ENCODE data around the gene EYA2.

Gene EYA2

GRCh38 chr20:46978951-46979491, 84.4 kb downstream of the EYA2 start:
- no peak for DNase-seq (ENCODE audit: low read depth in 3 of 3)

- DNase-seq (ENCODE audit: low read depth in 3 of 3): no peak
Observed at GRCh38 chr20:46979603-46980241, 85.1 kb downstream of the EYA2 start.

GRCh38 chr20:46981184-46981583, 86.5 kb downstream of the EYA2 start:
- DNase-seq (ENCODE audit: low read depth in 3 of 3): no peak

- no peak for DNase-seq (ENCODE audit: low read depth in 3 of 3)
Observed at GRCh38 chr20:46983466-46983865, 88.8 kb downstream of the EYA2 start.

- DNase-seq (ENCODE audit: low read depth in 3 of 3): no peak
Observed at GRCh38 chr20:46984405-46984804, 89.8 kb downstream of the EYA2 start.

GRCh38 chr20:46985250-46985649, 90.6 kb downstream of the EYA2 start:
- DNase-seq (ENCODE audit: low read depth in 3 of 3): no peak

- DNase-seq (ENCODE audit: low read depth in 3 of 3): no peak
Observed at GRCh38 chr20:46985671-46986070, 91.0 kb downstream of the EYA2 start.

- no peak for DNase-seq (ENCODE audit: low read depth in 3 of 3)
Observed at GRCh38 chr20:46987001-46987400, 92.4 kb downstream of the EYA2 start.

- DNase-seq (ENCODE audit: low read depth in 3 of 3): no peak
Observed at GRCh38 chr20:46990017-46990595, 95.5 kb downstream of the EYA2 start.

- no peak for DNase-seq (ENCODE audit: low read depth in 3 of 3)
Observed at GRCh38 chr20:46990596-46991104, 96.0 kb downstream of the EYA2 start.

GRCh38 chr20:46991168-46991567, 96.5 kb downstream of the EYA2 start:
- DNase-seq (ENCODE audit: low read depth in 3 of 3): no peak

GRCh38 chr20:46991880-46992639, 97.4 kb downstream of the EYA2 start:
- no peak for DNase-seq (ENCODE audit: low read depth in 3 of 3)

- no peak for DNase-seq (ENCODE audit: low read depth in 3 of 3)
Observed at GRCh38 chr20:46992640-46993035, 98.0 kb downstream of the EYA2 start.

- DNase-seq (ENCODE audit: low read depth in 3 of 3): no peak
Observed at GRCh38 chr20:46993465-46994095, 98.9 kb downstream of the EYA2 start.

- DNase-seq (ENCODE audit: low read depth in 3 of 3): peak in 2 of 3 experiments; percentile 1 to 18
Observed at GRCh38 chr20:46994341-46994740, 99.7 kb downstream of the EYA2 start.

GRCh38 chr20:46995561-46996142, 101.0 kb downstream of the EYA2 start:
- DNase-seq (ENCODE audit: low read depth in 3 of 3): no peak

GRCh38 chr20:46997187-46997586, 102.5 kb downstream of the EYA2 start:
- no peak for DNase-seq (ENCODE audit: low read depth in 3 of 3)

- no peak for DNase-seq (ENCODE audit: low read depth in 3 of 3)
Observed at GRCh38 chr20:46998477-46999240, 104.0 kb downstream of the EYA2 start.

GRCh38 chr20:46999801-47000465, 105.3 kb downstream of the EYA2 start:
- no peak for DNase-seq (ENCODE audit: low read depth in 3 of 3)

- no peak for DNase-seq (ENCODE audit: low read depth in 3 of 3)
Observed at GRCh38 chr20:47003223-47003622, 108.6 kb downstream of the EYA2 start.
